ENCODE results near the gene UBE2J2. TPM values are rescaled to one million over a fixed set of nuclear protein-coding genes. Genes with fewer than 3 reads are reported as not detected.

The UBE2J2 gene
- total RNA-seq, 4 donors from 2014 or later = 30.2 to 70.0 (median 60.0) TPM

DNA sequence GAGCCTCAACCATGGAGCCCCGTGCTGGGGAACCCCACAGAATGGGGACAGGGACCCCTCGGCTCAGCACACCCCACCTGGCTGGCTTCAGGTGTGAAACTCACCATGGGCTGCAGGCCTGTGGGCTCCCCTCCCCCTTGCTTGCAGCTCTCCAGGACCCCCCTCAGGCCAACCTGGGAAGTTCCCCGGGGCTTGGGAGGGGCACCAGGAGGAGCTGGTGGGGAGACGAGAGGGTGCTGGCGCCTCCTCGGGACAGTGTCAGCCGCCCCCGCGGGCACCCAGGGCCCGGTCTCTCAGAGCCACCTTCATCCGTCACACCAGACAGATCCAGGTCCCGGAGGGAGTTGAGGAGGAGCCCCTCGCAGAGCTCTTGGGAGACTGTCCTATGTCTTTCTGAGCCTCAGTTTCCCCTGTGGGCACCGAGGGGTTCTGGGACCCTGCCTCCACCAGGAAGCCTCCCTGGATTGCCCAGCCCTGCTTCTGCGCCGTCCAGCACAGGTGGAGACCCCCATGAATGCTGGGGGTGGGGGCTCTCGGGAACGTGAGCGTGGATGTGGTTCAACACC lies 66.6 kb downstream of the UBE2J2 start:
- TF ChIP-seq POLR2A (IDR thresholded peaks at IDR 0.05) (no peak), POLR2AphosphoS5 (IDR thresholded peaks at IDR 0.05) (no peak), EP300 (IDR thresholded peaks at IDR 0.05) (no peak)
- TF ChIP-seq, protein P1, sequence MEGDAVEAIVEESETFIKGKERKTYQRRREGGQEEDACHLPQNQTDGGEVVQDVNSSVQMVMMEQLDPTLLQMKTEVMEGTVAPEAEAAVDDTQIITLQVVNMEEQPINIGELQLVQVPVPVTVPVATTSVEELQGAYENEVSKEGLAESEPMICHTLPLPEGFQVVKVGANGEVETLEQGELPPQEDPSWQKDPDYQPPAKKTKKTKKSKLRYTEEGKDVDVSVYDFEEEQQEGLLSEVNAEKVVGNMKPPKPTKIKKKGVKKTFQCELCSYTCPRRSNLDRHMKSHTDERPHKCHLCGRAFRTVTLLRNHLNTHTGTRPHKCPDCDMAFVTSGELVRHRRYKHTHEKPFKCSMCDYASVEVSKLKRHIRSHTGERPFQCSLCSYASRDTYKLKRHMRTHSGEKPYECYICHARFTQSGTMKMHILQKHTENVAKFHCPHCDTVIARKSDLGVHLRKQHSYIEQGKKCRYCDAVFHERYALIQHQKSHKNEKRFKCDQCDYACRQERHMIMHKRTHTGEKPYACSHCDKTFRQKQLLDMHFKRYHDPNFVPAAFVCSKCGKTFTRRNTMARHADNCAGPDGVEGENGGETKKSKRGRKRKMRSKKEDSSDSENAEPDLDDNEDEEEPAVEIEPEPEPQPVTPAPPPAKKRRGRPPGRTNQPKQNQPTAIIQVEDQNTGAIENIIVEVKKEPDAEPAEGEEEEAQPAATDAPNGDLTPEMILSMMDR (IDR thresholded peaks at IDR 0.05) = no peak
- peak in 1 of 2 donors; percentile 59 for DNase-seq (ENCODE audit: low spot score in 2 of 2)
- WGBS = 60% methylated on average over 1 of the region's 19 CpGs
- peaks cover 31% of the 10 kb centered on the region for H3K27me3 ChIP-seq
- H3K36me3 ChIP-seq = no peaks in the 10 kb centered on the region
- no peaks in the 10 kb centered on the region for H3K9me3 ChIP-seq
- H3K27ac ChIP-seq = no peak overlapping the region
- H3K4me3 ChIP-seq = peak overlapping the region; percentile 44
- H3K4me1 ChIP-seq = peaks cover 49% of the 10 kb centered on the region

DNA sequence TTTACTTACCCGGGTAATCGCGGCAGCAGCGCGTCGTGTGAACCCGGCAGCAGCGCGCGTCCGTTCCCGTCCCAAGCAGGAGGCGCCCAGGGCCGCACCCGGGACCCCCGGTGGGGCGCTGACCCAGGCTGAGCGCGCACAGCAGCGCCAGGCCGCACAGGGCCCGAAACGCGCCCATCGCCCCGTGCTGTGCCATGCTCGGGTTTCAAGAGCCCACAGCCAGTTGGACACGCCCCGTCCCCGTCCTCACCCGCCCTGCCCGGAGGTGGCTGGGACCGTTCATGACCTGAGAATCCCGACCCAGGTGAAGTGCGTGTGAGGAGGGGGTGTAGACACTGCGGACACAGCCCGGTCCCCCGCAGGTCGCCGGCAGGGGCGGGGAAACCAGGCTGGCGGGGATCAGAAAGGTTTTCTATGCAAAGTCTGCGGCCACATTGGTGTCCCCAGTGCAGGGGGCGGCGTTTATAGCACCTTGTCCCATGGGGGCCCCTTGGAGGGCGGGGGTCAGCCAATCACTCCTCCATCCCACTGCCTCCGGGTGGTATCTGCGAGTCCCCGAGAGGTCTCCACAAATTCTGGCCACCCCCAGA lies 67.2 kb downstream of the UBE2J2 start, which contains the start of gene TNFRSF18:
Gene TNFRSF18, minus strand, starts transcription at position 217 of the 590 bp plus-strand sequence. Its CDS starts 21 bp downstream, at position 196.
- H3K4me3 ChIP-seq = peak within 1 kb of the TSS; percentile 44
- H3K9me3 ChIP-seq = no peaks in the 10 kb centered on the region
- H3K36me3 ChIP-seq = no peaks in the 10 kb centered on the region
- no CpG with 5 or more reads among the region's 49 CpGs for WGBS
- H3K4me1 ChIP-seq = peaks cover 51% of the 10 kb centered on the region
- no peak within 1 kb of the TSS for H3K27ac ChIP-seq
- H3K27me3 ChIP-seq = peaks cover 31% of the 10 kb centered on the region
- TF ChIP-seq, protein P1 (IDR thresholded peaks at IDR 0.05) = no peak
- TF ChIP-seq POLR2AphosphoS5 (IDR thresholded peaks at IDR 0.05) (no peak), EP300 (IDR thresholded peaks at IDR 0.05) (no peak), POLR2A (IDR thresholded peaks at IDR 0.05) (no peak)
- peak in 1 of 2 donors; percentile 73 for DNase-seq (ENCODE audit: low spot score in 2 of 2)

DNA sequence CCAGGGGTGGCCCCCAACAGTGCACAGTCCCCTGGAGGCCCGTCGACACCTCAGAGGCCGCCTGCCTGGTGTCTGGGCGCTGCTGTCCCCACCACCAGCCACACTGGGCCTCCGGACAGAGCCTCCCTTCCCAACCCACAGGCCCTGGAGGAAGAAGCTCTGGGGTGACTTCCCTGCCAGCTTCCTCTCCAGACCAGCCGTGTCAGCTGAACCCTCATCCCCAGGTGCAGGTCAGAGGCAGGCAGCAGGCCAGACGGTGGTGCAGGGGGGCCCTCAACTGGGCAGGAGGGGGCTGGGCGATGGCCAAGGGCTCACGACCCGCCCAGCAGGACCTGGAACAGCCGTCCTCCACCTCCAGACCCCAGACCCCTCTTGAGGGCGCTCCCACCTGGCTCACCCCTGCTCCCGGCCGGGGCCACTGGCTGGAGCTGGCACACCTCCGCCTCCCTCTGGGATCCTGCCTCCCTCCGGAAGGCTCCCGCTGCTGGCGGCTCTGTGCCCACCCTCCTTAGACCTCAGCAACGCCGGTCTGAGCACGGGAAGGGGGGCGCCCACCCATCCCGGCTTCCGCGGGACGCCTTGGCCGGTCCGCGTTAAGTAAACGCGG lies 67.8 kb downstream of the UBE2J2 start:
- H3K27me3 ChIP-seq = peaks cover 31% of the 10 kb centered on the region
- H3K36me3 ChIP-seq = no peaks in the 10 kb centered on the region
- TF ChIP-seq, protein P1 (IDR thresholded peaks at IDR 0.05) = no peak
- TF ChIP-seq POLR2A (IDR thresholded peaks at IDR 0.05) (no peak), EP300 (IDR thresholded peaks at IDR 0.05) (no peak), POLR2AphosphoS5 (IDR thresholded peaks at IDR 0.05) (no peak)
- H3K4me1 ChIP-seq = peaks cover 57% of the 10 kb centered on the region
- WGBS = 20% methylated on average over 4 of the region's 31 CpGs
- no peaks in the 10 kb centered on the region for H3K9me3 ChIP-seq
- peak overlapping the region; percentile 44 for H3K4me3 ChIP-seq
- peak in 1 of 2 donors; percentile 61 for DNase-seq (ENCODE audit: low spot score in 2 of 2)
- H3K27ac ChIP-seq = no peak overlapping the region

DNA sequence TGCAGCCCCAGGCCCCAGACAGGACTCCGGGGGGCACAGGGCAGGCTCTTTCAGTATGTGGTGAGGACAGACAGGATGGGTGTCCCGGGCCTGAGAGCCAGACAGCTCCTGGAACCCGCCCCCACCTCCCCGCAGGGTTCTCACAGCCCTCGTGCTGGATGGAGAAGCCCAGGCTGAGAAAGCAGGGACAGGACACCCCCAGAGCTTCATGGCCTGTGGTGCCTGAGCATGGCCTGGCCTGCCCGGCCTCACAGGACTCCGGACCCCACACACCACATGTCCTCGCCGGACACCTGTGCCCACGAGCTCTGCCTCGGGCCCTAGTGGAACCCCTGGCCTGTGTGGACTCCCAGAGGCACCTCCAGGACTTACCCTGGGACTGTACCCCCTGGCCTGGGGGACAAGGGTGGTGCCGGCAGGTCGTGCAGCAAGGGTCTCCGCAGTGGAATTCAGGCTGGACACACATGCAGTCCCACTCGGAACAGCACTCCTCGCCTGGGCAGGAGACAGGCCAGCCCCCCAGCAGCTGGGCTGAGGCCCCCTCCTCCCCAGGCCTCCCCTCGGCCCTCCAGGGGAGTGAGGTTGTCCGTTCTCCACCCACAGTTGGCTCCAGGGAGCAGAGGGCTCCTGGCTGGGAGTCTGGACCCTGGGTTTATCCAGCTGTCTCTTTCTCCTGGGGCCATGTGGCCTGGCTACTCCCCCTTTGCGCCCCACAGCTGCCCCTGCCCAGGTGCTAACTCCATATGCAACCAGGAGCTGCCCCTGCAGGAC lies 68.5 kb downstream of the UBE2J2 start:
- Histone ChIP-seq H3K36me3 (no peaks in the 10 kb centered on the region), H3K4me1 (peaks cover 63% of the 10 kb centered on the region), H3K4me3 (peak overlapping the region; percentile 44), H3K9me3 (no peaks in the 10 kb centered on the region), H3K27me3 (peaks cover 38% of the 10 kb centered on the region), H3K27ac (no peak overlapping the region)
- TF ChIP-seq EP300 (IDR thresholded peaks at IDR 0.05) (no peak), POLR2AphosphoS5 (IDR thresholded peaks at IDR 0.05) (no peak), POLR2A (IDR thresholded peaks at IDR 0.05) (no peak)
- TF ChIP-seq, protein P1 (IDR thresholded peaks at IDR 0.05) = no peak
- 80% methylated on average over 1 of the region's 19 CpGs for WGBS
- no peak for DNase-seq (ENCODE audit: low spot score in 2 of 2)

All from suprapubic skin (tissue), 4 donors.